Measurements from ENCODE around the gene EMILIN1.

The EMILIN1 gene

GRCh38 chr2:27039426-27039825, 39.0 kb upstream of the EMILIN1 start:
- no peak for TF ChIP-seq CTCF (IDR thresholded peaks at IDR 0.05; ENCODE audit: low read depth, low read length)
- no peak for DNase-seq (ENCODE audit: extremely low read depth, low read depth)

GRCh38 chr2:27039871-27040270, 38.5 kb upstream of the EMILIN1 start:
- no peak for DNase-seq (ENCODE audit: extremely low read depth, low read depth)
- TF ChIP-seq CTCF (IDR thresholded peaks at IDR 0.05; ENCODE audit: low read depth, low read length): no peak

- no peak for DNase-seq (ENCODE audit: extremely low read depth, low read depth)
- no peak for TF ChIP-seq CTCF (IDR thresholded peaks at IDR 0.05; ENCODE audit: low read depth, low read length)
Observed at GRCh38 chr2:27040282-27040681, 38.1 kb upstream of the EMILIN1 start.

GRCh38 chr2:27041752-27042151, 36.7 kb upstream of the EMILIN1 start:
- no peak for DNase-seq (ENCODE audit: extremely low read depth, low read depth)

GRCh38 chr2:27042159-27042661, 36.2 kb upstream of the EMILIN1 start:
- no peak for DNase-seq (ENCODE audit: extremely low read depth, low read depth)
- TF ChIP-seq CTCF (IDR thresholded peaks at IDR 0.05; ENCODE audit: low read depth, low read length): no peak

More at GRCh38 chr2:27041752-27042151, 36.7 kb upstream of the EMILIN1 start:
- no peak for TF ChIP-seq CTCF (IDR thresholded peaks at IDR 0.05; ENCODE audit: low read depth, low read length)

- TF ChIP-seq CTCF (IDR thresholded peaks at IDR 0.05; ENCODE audit: low read depth, low read length): no peak
Observed at GRCh38 chr2:27042985-27043634, 35.3 kb upstream of the EMILIN1 start.

GRCh38 chr2:27049422-27050280, 28.8 kb upstream of the EMILIN1 start:
- no peak for TF ChIP-seq CTCF (IDR thresholded peaks at IDR 0.05; ENCODE audit: low read depth, low read length)
- DNase-seq (ENCODE audit: extremely low read depth, low read depth): no peak

More at GRCh38 chr2:27042985-27043634, 35.3 kb upstream of the EMILIN1 start:
- no peak for DNase-seq (ENCODE audit: extremely low read depth, low read depth)
